Cardiac fibroblast (primary cell): ENCODE measurements around the gene ADAMTSL4.

ENCODE experiments used
- DNase-seq, 2 donors: peaks; one replicate each; pipeline versions ENCODE4 v3.0.0 to v3.0.0-alpha.2; 2010; ENCODE audit warnings: low read depth in 2 of 2
- H3K4me3 ChIP-seq, 2 donors: replicated peaks in 1 of 2; 1 replicate in 1 of 2; 2 replicates in 1 of 2; pipeline ENCODE4 v1.5.1; 2011; ENCODE audit warnings: low read depth in 2 of 2, low read length in 2 of 2, mild to moderate bottlenecking in 2 of 2, moderate library complexity in 1 of 2
- TF ChIP-seq, protein P1 (sequence below): IDR thresholded peaks from one replicate; pipeline ENCODE4 v1.5.1; 2011; ENCODE audit warnings: low read depth, mild to moderate bottlenecking, low read length, inconsistent platforms

ADAMTSL4 gene

GRCh38 chr1:150544204-150544603 is 5.0 kb upstream of the ADAMTSL4 start:
- TF ChIP-seq, protein P1, sequence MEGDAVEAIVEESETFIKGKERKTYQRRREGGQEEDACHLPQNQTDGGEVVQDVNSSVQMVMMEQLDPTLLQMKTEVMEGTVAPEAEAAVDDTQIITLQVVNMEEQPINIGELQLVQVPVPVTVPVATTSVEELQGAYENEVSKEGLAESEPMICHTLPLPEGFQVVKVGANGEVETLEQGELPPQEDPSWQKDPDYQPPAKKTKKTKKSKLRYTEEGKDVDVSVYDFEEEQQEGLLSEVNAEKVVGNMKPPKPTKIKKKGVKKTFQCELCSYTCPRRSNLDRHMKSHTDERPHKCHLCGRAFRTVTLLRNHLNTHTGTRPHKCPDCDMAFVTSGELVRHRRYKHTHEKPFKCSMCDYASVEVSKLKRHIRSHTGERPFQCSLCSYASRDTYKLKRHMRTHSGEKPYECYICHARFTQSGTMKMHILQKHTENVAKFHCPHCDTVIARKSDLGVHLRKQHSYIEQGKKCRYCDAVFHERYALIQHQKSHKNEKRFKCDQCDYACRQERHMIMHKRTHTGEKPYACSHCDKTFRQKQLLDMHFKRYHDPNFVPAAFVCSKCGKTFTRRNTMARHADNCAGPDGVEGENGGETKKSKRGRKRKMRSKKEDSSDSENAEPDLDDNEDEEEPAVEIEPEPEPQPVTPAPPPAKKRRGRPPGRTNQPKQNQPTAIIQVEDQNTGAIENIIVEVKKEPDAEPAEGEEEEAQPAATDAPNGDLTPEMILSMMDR = no peak
- no peak for DNase-seq
- H3K4me3 ChIP-seq = no peak overlapping the region

- TF ChIP-seq, protein P1 = no peak
- H3K4me3 ChIP-seq = no peak overlapping the region
- DNase-seq = no peak
Observed at GRCh38 chr1:150545486-150546032, 3.6 kb upstream of the ADAMTSL4 start.

- TF ChIP-seq, protein P1 = no peak
- DNase-seq = no peak
- no peak overlapping the region for H3K4me3 ChIP-seq
Observed at GRCh38 chr1:150546294-150546937, 2.8 kb upstream of the ADAMTSL4 start.

DNA sequence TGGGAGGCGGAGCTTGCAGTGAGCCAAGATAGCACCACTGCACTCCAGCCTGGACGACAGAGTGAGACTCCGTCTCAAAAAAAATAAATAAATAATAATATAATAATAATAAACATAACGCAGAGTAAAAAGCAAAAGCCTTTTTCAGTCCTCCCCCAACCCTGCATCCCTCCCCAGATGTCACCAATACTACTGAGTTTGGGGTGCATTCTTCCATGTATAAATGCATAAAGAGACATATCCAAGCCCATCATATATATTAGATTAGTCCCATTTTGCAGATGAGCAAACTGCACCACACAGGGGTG is 930 bp upstream of the ADAMTSL4 start:
- TF ChIP-seq, protein P1 = no peak
- no peak for DNase-seq
- peak overlapping the region; percentile 46 to 57 for H3K4me3 ChIP-seq

GRCh38 chr1:150549496-150550221 is 451 bp downstream of the ADAMTSL4 start:
- DNase-seq = no peak
- peak overlapping the region; percentile 50 to 57 for H3K4me3 ChIP-seq
- TF ChIP-seq, protein P1 = peak; percentile 3

- DNase-seq = peak in 1 of 2 donors; percentile 52
- TF ChIP-seq, protein P1 = no peak
- H3K4me3 ChIP-seq = peak overlapping the region; percentile 50 to 57
Observed at GRCh38 chr1:150550222-150551050, 1.2 kb downstream of the ADAMTSL4 start.
